Lower lobe of right lung (tissue), 2 donors: Measurements from ENCODE around the gene MRRF. TPM values are rescaled to one million over a fixed set of nuclear protein-coding genes. Genes with fewer than 3 reads are reported as not detected.

Experiments
- ATAC-seq, 2 donors: fragments of 200-7000 bp; cut with Tn5 transposase; one replicate each; pipeline ENCODE4 v1.9.1; 2020 to 2022; ENCODE audit warnings: mild to moderate bottlenecking in 2 of 2, moderate library complexity in 2 of 2
- DNase-seq: peaks from one replicate; pipeline ENCODE4 v3.0.0-alpha.2; 2020
- H3K27ac ChIP-seq: fragments of 200-600 bp; one replicate; pipeline ENCODE4 v1.8.0; 2022
- H3K27me3 ChIP-seq: fragments of 200-600 bp; one replicate; pipeline ENCODE4 v1.8.0; 2022; ENCODE audit warnings: low read depth
- H3K36me3 ChIP-seq: fragments of 200-600 bp; one replicate; pipeline ENCODE4 v1.8.0; 2022; ENCODE audit warnings: mild to moderate bottlenecking
- H3K4me1 ChIP-seq: fragments of 200-600 bp; one replicate; pipeline ENCODE4 v1.8.0; 2022
- H3K4me3 ChIP-seq: fragments of 200-600 bp; one replicate; pipeline ENCODE4 v1.8.0; 2022; ENCODE audit warnings: mild to moderate bottlenecking
- H3K9me3 ChIP-seq: fragments of 200-600 bp; one replicate; pipeline ENCODE4 v1.8.0; 2022
- CTCF ChIP-seq: fragments of 200-600 bp; IDR thresholded peaks from one replicate; pipeline ENCODE4 v1.8.0; 2022; ENCODE audit warnings: antibody characterized with exemption, mild to moderate bottlenecking
- intact Hi-C: fragments of 100-400 bp; cut with DNase I; formaldehyde crosslinking; loops from one replicate; pipeline ENCODE4 v1.11.0; 2022
- total RNA-seq: library from RNA; stranded (reverse); fragmentation: NEBNext Ultra II Directional; extraction: Animal tissue kit (Norgen Biotek cat#: 25700); gene quantifications from one replicate; pipeline ENCODE4 v1.2.1, GENCODE V29; 2021
- donor health status: DM: no; HTN: yes; CAD: no; lungs with severe emphysema.

The MRRF gene
- total RNA-seq, 1 donor from 2014 or later = 30.2 TPM

- ATAC-seq = no peak
- no peaks in the 10 kb centered on the region for H3K36me3 ChIP-seq
Measured at GRCh38 chr9:122368642-122369041, 104.0 kb downstream of the MRRF start.

GRCh38 chr9:122370303-122370702, 105.6 kb downstream of the MRRF start:
- intact Hi-C loops = no loop called here
- peak overlapping the region; percentile 46 for H3K27ac ChIP-seq
- peak; percentile 73 for DNase-seq
- no peak for TF ChIP-seq CTCF
- ATAC-seq = peak; percentile 55 to 56
- no peaks in the 10 kb centered on the region for H3K36me3 ChIP-seq
- H3K27me3 ChIP-seq = peaks cover 16% of the 10 kb centered on the region
- H3K9me3 ChIP-seq = no peaks in the 10 kb centered on the region
- H3K4me3 ChIP-seq = peak overlapping the region; percentile 59
- peaks cover 25% of the 10 kb centered on the region for H3K4me1 ChIP-seq

More at GRCh38 chr9:122368642-122369041, 104.0 kb downstream of the MRRF start:
- H3K4me3 ChIP-seq = no peak overlapping the region
- no peaks in the 10 kb centered on the region for H3K9me3 ChIP-seq
- intact Hi-C loops = no loop called here
- no peak overlapping the region for H3K27ac ChIP-seq
- TF ChIP-seq CTCF = no peak
- peaks cover 16% of the 10 kb centered on the region for H3K27me3 ChIP-seq
- peaks cover 18% of the 10 kb centered on the region for H3K4me1 ChIP-seq
- no peak for DNase-seq

GRCh38 chr9:122370869-122371755, 106.4 kb downstream of the MRRF start, which contains the start of gene PTGS1:
Gene PTGS1 (plus strand): TSS chr9:122371024. CDS start chr9:122371085, 61 bp downstream.
- ATAC-seq = peak; percentile 77 to 79
- peak; percentile 71 for DNase-seq
- no peak for TF ChIP-seq CTCF
- Histone ChIP-seq H3K4me3 (peak within 1 kb of the TSS; percentile 59), H3K27me3 (peaks cover 16% of the 10 kb centered on the region), H3K27ac (peak within 1 kb of the TSS; percentile 46), H3K4me1 (peaks cover 32% of the 10 kb centered on the region), H3K9me3 (no peaks in the 10 kb centered on the region), H3K36me3 (no peaks in the 10 kb centered on the region)
- intact Hi-C loops = no loop called here

- no peak for TF ChIP-seq CTCF
- ATAC-seq = no peak
- intact Hi-C loops = no loop called here
- Histone ChIP-seq H3K36me3 (no peaks in the 10 kb centered on the region), H3K27ac (no peak overlapping the region), H3K27me3 (peaks cover 16% of the 10 kb centered on the region), H3K9me3 (no peaks in the 10 kb centered on the region), H3K4me3 (peak overlapping the region; percentile 59), H3K4me1 (peaks cover 38% of the 10 kb centered on the region)
- no peak for DNase-seq
Measured at GRCh38 chr9:122371846-122372245, 107.2 kb downstream of the MRRF start.

GRCh38 chr9:122372856-122373845, 108.5 kb downstream of the MRRF start:
- intact Hi-C loops = no loop called here
- Histone ChIP-seq H3K4me3 (no peak overlapping the region), H3K27me3 (peaks cover 16% of the 10 kb centered on the region), H3K9me3 (no peaks in the 10 kb centered on the region), H3K27ac (no peak overlapping the region), H3K4me1 (peaks cover 38% of the 10 kb centered on the region), H3K36me3 (no peaks in the 10 kb centered on the region)
- no peak for ATAC-seq
- no peak for TF ChIP-seq CTCF
- no peak for DNase-seq
